UCSD-AML1 (cell line): Measurements from ENCODE around the gene SGIP1.

ENCODE experiments used
- DNase-seq: peaks from one replicate; lab custom pipeline; 2025; ENCODE audit not compliant: unreplicated experiment; lab: John Stamatoyannopoulos, UW

The SGIP1 gene

DNA sequence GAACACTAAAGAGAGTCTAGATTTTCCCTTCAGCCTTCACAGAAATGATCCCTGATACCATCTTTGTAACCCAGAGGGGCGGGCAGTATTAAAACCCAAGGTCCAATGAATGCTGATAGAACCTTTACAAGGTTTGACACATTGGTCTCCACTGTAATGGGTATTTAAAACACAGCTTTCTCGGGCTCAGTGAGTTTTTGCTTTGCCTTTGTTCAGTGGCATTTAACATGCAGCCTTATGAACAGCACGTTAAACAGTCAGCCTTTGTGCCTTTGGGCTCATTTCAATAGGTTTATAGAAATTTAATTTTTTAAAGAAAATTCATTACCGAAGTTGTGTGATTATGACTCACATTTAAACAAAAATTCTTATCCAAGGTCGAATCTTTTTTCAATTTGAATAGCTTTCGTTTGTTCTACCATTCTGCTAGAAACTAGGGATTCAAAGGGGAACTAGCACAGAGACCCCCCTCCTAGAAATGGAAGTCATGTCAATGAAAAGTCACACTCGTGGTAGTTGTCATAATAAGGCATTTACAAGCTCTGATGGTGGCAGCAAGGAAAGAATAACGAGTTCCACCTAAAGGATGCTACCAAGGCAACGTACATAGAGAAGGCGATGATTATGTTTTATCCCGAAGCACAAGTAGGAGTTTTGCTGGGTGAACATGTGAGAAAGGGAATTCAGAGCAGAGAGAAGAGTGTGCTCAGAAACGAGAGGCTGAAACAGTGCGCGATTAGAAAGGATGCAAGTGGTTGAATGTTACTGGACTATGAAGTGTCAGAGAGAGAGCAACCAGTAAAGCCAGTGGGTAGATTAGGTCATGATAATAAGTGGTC lies 66.2 kb downstream of the SGIP1 start:
- no peak for DNase-seq

DNA sequence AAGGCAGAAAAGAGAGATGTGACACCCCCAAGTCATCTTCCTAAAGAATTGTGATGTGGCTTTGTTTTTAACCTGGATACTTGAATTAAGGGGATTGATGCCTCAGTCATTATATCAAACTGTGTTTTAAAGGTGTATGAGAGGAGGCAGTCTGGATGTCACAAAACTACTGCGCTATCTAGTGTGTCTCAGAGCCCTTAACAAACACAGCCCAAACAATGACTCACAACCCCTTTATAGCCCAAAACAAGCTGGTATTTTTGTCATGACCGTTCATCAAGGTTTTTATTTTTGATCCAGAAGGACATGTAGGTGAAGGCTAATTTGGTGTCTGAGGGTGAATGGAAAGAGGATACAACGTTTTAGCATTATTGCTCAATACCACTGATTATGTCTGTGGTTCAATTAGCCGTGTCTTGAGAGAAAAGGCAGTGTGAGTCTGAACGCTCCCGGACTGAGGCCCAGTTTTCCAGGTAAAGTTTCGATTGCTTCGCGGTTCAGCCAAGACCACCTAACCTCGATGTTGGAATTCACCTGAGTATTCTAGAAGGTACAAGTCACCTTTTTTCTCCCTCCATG lies 71.6 kb downstream of the SGIP1 start:
- DNase-seq: no peak

DNA sequence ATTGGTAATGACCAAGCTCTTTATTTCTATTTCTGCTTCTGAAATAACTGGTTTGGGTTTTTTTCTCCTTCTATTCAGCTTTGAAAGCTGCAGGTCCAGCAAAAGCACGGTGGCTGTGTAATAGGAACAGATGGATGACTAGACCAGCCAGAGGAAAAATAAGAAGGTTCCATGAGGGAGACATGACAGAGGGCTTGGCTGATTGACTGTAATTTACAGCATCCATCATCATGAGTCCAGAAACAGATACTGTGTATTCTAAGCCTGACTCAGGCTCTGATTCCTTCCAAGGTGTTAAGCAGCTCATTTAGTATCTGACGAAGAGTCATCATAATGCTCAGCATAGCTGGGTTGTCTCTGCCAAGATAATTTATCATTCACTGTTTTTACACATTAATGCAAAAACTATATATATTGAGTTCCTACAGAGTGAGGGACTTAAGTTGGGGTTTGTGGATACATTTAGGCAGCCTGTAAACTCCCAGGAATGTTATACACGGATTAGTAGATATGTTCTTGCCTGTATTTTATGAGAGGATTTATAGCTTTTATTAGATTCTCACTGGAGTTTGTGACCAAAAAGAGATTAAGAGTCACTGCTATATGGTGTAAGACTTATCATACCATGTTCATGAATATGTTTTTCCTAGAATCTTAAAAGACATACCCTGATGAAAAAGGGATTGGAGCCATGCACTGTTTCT lies 72.6 kb downstream of the SGIP1 start:
- no peak for DNase-seq

DNA sequence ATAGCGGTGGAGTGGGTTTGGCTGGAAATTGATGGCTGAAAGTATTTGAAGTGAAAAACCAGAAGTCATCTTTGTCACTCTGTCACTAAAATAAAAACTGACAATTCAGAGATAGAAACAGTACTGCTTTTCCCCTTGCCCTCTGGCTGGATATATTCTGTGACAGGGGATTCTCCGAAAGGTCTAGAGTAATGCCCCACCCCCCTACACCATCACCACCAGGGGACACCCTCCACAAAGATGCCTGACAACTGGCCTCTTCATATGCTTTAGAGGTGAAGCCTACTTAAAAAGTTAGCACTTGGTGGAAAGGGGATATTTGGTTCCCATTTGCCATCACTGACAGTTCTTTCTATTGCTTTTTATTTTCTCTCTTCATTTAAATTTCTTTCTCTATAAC lies 73.5 kb downstream of the SGIP1 start:
- DNase-seq: peak; percentile 9

DNA sequence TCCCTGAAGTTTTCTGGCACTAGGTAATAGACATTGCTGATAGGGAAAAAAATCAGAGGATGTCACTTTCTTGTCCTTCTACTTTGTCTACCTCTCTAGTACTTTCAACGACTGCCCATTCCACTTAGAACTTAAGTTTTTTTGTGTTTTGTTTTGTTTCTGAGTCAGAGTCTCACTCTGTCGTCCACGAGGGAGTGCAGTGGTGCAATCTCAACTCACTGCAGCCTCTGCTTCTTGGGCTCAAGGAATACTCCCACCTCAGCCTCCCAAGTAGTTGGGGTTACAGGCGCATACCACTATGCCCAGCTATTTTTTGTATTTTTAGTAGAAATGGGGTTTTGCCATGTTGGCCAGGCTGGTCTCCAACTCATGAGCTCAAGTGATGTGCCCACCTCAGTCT lies 79.2 kb downstream of the SGIP1 start:
- DNase-seq: no peak

DNA sequence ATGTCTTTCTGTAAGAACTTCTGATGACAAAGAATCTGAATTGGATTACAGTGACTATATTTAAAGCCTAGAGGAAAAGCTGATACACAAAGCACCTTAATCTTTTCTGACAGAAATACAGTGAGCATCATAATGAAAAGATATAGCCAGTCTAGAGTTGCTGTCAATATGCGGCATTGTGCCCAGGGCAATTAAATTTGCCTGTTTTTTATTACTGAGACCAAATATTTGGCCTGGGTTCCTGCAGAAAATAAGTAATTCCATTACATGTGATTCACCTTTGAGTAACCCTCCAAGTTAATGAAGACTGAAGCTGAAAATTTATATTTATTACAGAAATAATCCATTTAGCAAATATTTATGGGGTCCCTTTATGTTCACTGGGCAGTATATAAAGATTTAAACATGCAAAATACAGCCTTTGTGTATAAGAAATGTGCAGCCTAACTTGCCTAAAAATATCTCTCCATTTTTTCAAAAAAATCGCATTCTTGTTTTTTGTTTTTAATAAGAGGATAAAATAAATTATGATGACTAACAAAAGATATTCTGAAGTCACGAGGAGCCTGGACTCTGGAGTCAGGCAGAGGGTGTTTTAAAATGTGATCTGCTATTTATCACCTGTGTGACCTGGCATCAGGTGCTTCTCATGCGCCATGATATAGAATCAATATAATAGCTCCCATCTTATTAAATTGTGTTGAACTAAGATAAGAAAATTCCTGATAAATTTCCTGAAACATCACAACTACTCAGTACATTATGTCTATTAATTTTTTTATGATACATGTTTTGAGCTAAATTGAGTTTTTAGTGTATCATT lies 83.6 kb downstream of the SGIP1 start:
- DNase-seq: no peak

DNA sequence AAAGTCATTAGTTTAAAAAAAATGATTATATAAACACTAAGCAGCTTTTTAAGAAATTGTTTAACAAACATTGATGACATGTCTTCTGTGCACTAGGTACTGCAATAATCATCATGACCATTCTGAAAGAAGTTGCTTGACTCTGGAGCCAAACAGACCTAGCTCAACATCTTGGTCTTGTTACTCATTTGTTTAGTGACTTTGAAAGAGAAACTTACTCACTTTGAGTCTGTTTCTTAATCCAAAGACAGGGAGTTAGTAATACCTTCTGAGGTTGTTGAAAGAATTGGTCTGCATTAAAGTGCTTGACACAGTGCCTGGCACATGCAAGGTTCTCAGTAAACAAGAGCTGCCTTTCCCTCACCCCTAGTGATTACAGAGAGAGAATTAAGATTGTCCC lies 84.4 kb downstream of the SGIP1 start:
- no peak for DNase-seq

DNA sequence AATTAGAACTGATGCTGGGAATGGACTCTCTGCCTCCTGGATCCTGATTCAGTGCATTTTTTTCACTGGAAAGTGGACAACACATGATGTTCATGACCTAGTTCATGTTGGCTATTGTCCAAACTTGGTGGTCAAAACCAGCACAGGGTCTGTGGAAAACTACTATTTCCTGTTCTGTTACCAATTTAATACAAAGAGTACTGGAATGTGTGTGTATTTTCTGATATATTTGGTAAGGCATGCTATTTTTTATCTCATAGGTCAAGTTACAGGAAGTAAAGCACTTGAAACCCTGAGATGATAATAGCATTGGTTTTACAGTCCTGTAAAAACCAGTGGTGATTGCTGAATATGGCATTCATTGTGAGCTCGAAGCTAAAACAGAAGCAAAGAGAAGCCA lies 89.9 kb downstream of the SGIP1 start:
- DNase-seq: no peak

DNA sequence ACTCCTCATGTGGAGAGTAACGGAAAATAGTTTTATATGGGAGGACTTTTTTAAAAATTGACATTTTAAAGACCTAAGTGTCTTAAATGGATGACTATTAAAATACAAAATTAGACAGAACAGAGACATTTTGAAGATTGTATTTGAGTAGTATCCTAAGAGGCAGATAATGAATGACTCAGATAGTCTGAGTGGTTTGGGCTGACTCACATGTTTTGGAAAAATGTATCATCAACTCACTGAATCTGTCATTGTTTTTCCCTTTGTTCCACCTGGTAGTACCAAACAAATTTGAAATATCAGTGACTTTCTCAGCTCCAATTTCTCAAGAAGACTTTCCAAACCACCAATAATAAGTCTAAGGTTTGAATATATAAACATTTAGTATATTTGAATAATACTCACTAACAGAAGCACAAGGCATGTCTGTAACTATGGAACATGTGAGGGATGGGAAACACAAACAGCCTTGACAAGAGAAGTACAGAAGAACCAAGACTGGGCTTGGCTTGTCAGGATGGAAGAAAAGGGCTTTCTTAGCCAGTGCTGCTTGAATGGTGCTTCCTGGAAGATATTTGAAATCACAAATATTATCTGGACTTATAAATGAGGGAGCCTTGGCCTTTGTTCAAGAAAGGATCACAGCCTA lies 90.6 kb downstream of the SGIP1 start:
- no peak for DNase-seq

DNA sequence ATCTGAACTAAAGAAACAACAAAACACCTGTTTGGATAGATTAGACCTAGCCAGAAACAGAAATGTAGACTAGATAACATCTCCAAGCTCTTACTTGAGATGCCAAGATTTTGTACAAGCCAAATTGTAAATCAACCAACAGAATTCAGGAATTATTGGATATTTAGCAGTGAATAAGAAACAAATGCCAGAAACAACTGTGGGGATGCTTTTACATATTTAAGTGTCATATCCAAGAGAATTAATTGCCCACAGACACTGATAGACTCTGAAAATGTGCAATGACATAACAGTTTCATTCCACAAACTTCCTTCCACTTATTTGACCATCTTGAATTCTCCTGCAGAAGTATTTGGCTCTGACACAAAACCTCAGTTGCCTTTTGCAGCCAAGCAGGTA lies 92.3 kb downstream of the SGIP1 start:
- no peak for DNase-seq

DNA sequence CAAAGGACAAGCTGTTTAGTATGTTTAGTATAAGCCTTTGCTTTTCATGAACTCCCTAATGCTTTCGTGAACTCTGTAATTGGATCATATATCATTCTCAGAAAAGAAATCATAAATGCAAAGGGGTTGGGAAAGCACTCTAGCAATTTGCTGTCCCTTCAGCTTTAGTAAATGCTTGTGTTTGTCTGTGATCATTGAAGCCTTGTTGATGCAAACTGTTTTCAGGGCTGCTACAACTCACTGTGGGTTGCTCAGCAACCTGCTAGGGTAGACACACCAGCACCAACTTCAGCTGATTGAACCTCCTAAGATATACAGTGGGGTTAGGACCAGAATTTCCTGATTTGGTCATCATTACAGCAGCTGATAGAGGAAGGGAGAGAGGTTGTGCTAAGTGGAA lies 95.0 kb downstream of the SGIP1 start:
- no peak for DNase-seq

DNA sequence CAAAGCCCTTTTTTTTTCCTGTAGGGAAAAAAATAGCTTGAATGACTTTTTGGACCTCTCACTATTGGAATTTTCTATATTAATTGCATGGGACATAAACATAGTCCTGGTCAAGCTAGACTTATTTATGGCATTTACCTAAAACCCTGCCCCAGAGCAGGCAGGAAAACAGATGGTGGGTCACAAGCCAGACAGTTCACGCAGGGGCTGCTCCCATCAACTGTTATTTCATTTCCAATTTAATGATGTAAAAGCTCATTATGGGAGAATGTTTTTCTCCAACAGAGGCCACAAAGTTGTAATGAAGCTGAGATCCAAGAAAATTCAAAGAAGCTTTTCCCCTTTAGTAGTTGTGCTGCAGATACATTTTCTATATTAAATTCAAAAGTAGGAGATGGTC lies 99.2 kb downstream of the SGIP1 start:
- no peak for DNase-seq

DNA sequence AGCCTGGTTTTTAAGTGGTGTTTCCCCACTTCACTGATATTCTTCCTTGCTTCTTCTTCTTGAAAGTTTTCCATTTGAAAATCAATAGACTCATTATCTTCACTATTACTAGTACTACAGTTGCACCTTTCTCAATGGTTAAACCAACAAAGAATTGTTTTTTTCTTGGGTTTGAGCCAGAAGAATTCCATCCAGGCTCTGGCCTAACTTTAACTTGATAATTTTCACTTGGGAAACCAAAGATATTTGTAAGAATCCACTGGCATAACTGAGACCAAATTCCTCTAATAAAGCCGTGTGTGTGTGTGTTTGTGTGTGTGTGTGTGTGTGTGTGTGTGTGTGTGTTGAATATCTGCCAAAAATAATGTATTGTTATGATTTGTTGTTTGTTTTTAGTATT lies 103.2 kb downstream of the SGIP1 start:
- no peak for DNase-seq

DNA sequence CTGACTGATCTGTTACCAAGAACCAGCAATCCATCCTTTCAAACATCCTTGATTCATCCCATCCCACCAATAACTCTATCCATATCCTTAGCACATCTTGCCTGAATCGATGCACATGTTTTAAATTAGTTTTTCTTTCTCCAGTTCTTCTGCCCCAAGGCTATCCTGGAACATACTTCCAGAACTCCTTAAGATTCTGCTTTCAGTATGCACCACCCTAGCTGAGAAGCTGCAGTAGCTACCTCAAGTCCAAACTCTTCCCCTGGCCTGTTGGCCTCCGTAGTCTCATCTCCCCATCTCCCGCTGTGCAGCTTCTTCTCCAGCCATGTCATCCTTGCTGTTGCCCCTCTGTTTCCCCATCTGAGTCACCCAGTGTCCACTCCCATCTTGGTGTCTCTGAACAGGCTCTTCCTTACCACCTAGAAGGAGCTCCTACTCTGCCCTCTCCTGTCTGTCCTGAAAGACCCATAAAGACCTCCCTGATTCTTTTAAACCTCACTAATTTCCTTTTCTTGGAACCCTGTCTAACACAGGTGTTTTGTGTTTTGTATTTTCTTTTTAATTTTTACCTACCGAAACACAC lies 108.0 kb downstream of the SGIP1 start:
- DNase-seq: no peak

DNA sequence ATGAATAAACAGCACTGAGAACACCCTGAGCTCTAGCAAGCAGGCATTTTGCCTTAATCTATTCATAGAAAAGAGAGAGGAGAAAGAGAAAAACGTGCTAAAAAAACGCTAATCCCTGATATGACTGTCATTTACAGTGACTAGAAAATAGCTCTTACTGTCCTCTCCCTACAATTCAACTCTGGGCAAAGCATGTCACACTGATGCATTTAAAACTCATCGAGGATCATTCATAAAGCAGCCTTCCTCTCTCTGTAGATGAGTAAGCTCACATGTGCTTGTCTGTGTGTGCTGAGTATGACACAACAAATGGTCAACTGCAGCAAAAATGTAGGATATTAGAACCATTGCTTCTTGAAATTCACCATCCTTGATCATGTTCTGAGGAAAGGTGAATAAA lies 109.0 kb downstream of the SGIP1 start:
- no peak for DNase-seq

DNA sequence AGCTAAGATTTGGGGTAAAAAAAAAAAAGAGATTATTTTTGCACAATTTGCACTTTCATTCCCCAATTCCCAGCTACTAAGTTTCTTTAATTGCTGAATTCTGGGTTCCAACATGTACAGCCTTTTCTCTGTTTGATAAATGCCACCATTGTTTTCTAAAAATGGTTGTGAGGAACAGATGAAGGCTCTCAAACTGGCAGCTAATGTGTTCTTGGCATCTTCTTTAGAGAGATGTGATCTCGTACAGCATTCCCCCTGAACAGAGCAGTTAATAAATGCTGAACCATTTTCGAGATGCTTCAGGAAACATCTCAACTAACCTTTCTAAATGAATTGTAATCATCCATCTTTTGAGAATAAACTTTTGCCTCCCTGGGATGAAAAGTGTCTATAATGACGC lies 110.4 kb downstream of the SGIP1 start:
- DNase-seq: no peak

DNA sequence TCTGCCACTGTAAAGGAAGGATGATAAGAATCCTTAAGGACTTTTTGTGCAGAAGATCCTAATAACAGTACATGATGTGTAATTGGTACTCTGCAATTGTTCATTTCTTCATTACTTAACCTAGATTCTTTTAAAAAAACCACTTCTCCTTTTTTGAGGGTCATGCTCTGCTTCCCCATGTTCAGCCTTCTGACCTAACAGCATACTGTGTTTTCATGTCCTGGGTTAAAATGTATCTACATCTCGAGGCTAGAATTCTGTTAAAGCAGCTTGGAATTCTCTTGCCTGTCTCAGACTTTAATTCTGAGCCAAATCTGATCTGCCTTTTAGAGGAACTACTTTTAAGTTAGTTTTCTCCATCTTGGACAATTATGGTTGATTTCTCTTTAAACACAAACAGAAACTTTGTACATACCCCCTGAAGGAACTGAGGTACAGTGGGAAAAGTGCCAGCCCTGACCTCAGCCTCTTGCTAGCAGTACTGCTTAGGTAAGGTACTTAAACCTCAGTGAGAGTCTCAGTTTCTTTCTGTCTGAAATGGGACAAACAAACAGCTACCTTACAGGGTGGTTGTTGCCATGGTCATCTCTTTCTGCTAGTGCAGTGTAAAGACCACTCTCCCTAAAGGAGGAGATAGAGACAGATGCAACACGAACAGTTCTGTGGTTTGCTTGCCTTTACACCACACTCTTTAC lies 115.1 kb downstream of the SGIP1 start:
- DNase-seq: no peak

DNA sequence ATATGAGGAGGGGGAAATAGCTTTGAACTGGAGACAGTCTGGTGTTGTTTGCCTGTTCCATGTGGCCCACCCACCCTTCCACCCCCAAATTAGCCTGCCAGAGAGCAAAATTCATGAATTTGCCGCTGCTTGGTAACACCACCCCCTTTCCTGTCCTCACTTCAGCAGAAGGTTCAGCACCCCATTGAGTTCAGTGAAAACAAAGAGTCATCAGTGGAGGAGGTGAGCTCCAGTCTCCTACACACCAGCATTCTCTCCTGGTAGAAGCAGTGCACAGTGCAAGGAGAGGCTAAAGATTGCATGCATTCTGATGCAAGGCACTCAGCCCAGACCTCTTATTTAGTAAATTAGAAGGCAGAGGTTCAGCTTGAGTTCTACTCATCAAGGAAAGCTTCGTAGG lies 118.6 kb downstream of the SGIP1 start:
- DNase-seq: no peak

DNA sequence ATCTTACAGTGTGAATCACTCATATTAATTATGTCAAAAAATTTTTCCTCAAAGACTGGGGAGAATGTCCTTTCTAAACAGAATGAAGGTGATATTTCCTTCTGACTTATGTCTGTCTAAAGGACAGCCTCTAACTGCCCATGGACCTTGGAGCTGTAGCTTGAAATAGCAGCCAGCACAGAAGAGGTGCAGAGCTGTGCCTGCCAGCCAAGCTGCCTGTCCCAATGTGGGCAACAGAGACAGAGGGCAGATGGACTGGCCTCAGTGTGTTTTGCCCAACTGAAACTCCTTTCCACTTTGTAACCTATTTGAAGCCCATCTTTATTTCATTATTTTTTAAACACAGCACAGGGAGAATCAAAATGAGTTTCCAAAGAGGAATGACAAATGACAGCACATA lies 120.7 kb downstream of the SGIP1 start:
- DNase-seq: no peak

DNA sequence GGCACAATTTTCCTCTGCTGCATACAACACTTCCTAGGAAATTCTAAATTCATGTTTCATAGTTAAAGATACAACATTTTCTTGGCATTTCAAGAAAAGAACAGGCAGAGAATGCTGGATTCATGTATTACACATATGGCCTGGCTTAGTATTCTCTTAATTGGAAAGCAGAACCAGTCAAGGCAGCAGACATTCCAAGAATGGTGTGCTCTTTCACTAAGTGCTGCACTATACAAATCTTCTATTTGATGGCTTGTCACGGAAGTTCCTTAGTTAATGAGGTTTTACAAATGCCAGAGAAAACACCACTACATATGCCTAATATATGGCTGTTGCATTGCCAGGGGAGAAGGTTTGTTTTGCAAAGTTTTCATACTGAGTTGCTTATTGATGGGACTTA lies 137.5 kb downstream of the SGIP1 start:
- no peak for DNase-seq
